Sigmoid colon (tissue), 7 donors: ENCODE data around the gene EXOSC6. TPM values are rescaled to one million over a fixed set of nuclear protein-coding genes. Genes with fewer than 3 reads are reported as not detected.
A peak's percentile ranks its signal among the peaks of the same experiment; 100 is the strongest.
"Not testable (repeated sequence)": the region's sequence is repeated elsewhere in the genome, so short reads cannot be mapped to it uniquely, and the experiment has no call there.

Experiments used
- DNase-seq: peaks from one replicate; pipeline ENCODE4 v3.0.0-alpha.2; 2019
- H3K27ac ChIP-seq, 4 donors: fragments of 200-600 bp; sonication (generic); one replicate each; pipeline ENCODE4 v1.5.1; 2016 to 2019; ENCODE audit warnings: mild to moderate bottlenecking in 1 of 4
- H3K27me3 ChIP-seq, 3 donors: fragments of 200-600 bp; sonication (generic); one replicate each; pipeline ENCODE4 v1.5.1; 2019; ENCODE audit warnings: mild to moderate bottlenecking in 1 of 3
- H3K36me3 ChIP-seq, 4 donors: fragments of 200-600 bp; sonication (generic); one replicate each; pipeline ENCODE4 v1.5.1; 2016 to 2019
- H3K4me1 ChIP-seq, 4 donors: fragments of 200-600 bp; sonication (generic); one replicate each; pipeline ENCODE4 v1.5.1; 2017 to 2019
- H3K4me3 ChIP-seq, 4 donors: fragments of 200-600 bp; sonication (generic); one replicate each; pipeline ENCODE4 v1.5.1; 2017 to 2019; ENCODE audit warnings: mild to moderate bottlenecking in 2 of 4, moderate library complexity in 1 of 4
- H3K9me3 ChIP-seq, 4 donors: fragments of 200-600 bp in 3 of 4; sonication (generic) in 3 of 4; one replicate each; pipeline versions ENCODE4 v1.5.1 to v1.6.1; 2013 to 2019
- CTCF ChIP-seq, 4 experiments: fragments of 450-650 bp in 3 of 4; fragments of 200-600 bp in 1 of 4; IDR thresholded peaks; one replicate each; pipeline ENCODE4 v1.5.1; 2016 to 2019; ENCODE audit warnings: antibody characterized with exemption in 4 of 4, mild to moderate bottlenecking in 3 of 4, moderate library complexity in 2 of 4
- EP300 ChIP-seq, 4 donors: sonication (generic); formaldehyde crosslinking; IDR thresholded peaks; one replicate each; pipeline ENCODE4 v1.6.1; 2017; ENCODE audit warnings: antibody characterized with exemption in 4 of 4
- POLR2AphosphoS5 ChIP-seq, 4 donors: sonication (generic); formaldehyde crosslinking; IDR thresholded peaks; one replicate each; pipeline ENCODE4 v1.6.1; 2017; ENCODE audit warnings: antibody characterized with exemption in 4 of 4
- WGBS, 2 donors: extraction: QIAGEN DNeasy Blood & Tissue Kit; methylation state at CpG; one replicate each; pipeline ENCODE4 v1.1.7; 2013; 5-methylcytosine and 5-hydroxymethylcytosine counted together
- intact Hi-C: fragments of 100-400 bp; cut with DNase I; formaldehyde crosslinking; loops from one replicate; pipeline ENCODE4 v1.15.1; 2023
- polyA plus RNA-seq, 3 donors: library from polyadenylated mRNA; stranded (reverse); fragments of 200-250 nt; gene quantifications; one replicate each; pipeline ENCODE4 v1.2.3, GENCODE V29; 2013
- total RNA-seq, 4 donors: library from RNA; depleted of rRNA; stranded (reverse); fragments of >200 nt; gene quantifications; one replicate each; pipeline ENCODE4 v1.1.0, GENCODE V29; 2016
- donor health status: healthy with polysubstance abuse.
- donor health status: Bipolar disorder and iron deficiency.
- donor health status: healthy.

EXOSC6 gene
- total and polyA plus RNA-seq, 7 donors: 5.4 to 24.7 (median 13.5) TPM

GRCh38 chr16:70252355-70252988 lies 732 bp upstream of the EXOSC6 start:
- intact Hi-C loops: loop anchor here (10.0 kb wide), 1 partner anchor 88 kb away; no protein-coding TSS in a partner anchor

GRCh38 chr16:70250748-70251628 lies 752 bp downstream of the EXOSC6 start:
- 1% methylated on average over 92 of the region's 92 CpGs for WGBS, 2 donors
- Histone ChIP-seq H3K4me3 (peak overlapping the region; percentile 66 to 90 (median 80)), H3K9me3 (no peaks in the 10 kb centered on the region), H3K27me3 (no peaks in the 10 kb centered on the region), H3K27ac (peak overlapping the region; percentile 85 to 97 (median 91)), H3K36me3 (peaks cover 25 to 44% (median 37%) of the 10 kb centered on the region in 4 donors), H3K4me1 (peaks cover 0 to 29% (median 24%) of the 10 kb centered on the region in 4 donors)
- no peak for DNase-seq
- peak in 1 of 4 donors; percentile 15 for TF ChIP-seq POLR2AphosphoS5 (IDR thresholded peaks at IDR 0.05)
- no peak for TF ChIP-seq EP300 (IDR thresholded peaks at IDR 0.05)
- intact Hi-C loops: loop anchor here (10.0 kb wide), 1 partner anchor 86 kb away; no protein-coding TSS in a partner anchor

More at GRCh38 chr16:70252355-70252988, 732 bp upstream of the EXOSC6 start:
- 88 to 93% methylated on average over 21 of the region's 21 CpGs for WGBS, 2 donors
- peak overlapping the region in 3 of 4 donors; percentile 85 to 97 (median 90) for H3K27ac ChIP-seq
- no peaks in the 10 kb centered on the region for H3K9me3 ChIP-seq
- H3K36me3 ChIP-seq: peaks cover 36 to 59% (median 51%) of the 10 kb centered on the region in 4 donors
- H3K27me3 ChIP-seq: no peaks in the 10 kb centered on the region
- TF ChIP-seq POLR2AphosphoS5 (IDR thresholded peaks at IDR 0.05) (no peak), CTCF (IDR thresholded peaks at IDR 0.05) (peak in 1 of 4 experiments; percentile 27)
- H3K4me3 ChIP-seq: no peak overlapping the region
- DNase-seq: no peak
- peaks cover 0 to 29% (median 24%) of the 10 kb centered on the region in 4 donors for H3K4me1 ChIP-seq

- intact Hi-C loops: loop anchor here (10.0 kb wide), 1 partner anchor 85 kb away; no protein-coding TSS in a partner anchor
- H3K27me3 ChIP-seq: not testable (repeated sequence)
Observed at GRCh38 chr16:70249697-70250096, 2.0 kb downstream of the EXOSC6 start.

GRCh38 chr16:70238773-70239172 lies 13.0 kb downstream of the EXOSC6 start:
- peaks cover 0 to 38% (median 4%) of the 10 kb centered on the region in 4 donors for H3K36me3 ChIP-seq
- intact Hi-C loops, H3K27ac ChIP-seq, H3K9me3 ChIP-seq, H3K27me3 ChIP-seq, DNase-seq, H3K4me3 ChIP-seq, H3K4me1 ChIP-seq: not testable (repeated sequence)

More at GRCh38 chr16:70249697-70250096, 2.0 kb downstream of the EXOSC6 start:
- Histone ChIP-seq H3K4me3 (peak overlapping the region in 1 of 4 donors; percentile 90), H3K4me1 (peaks cover 0 to 29% (median 24%) of the 10 kb centered on the region in 4 donors), H3K36me3 (peaks cover 15 to 31% (median 24%) of the 10 kb centered on the region in 4 donors), H3K27ac (peak overlapping the region in 1 of 4 donors; percentile 97)
- DNase-seq, H3K9me3 ChIP-seq: not testable (repeated sequence)
- WGBS, 2 donors: 61 to 85% methylated on average over 4 of the region's 4 CpGs

- H3K4me1 ChIP-seq, H3K4me3 ChIP-seq, DNase-seq, H3K27ac ChIP-seq, intact Hi-C loops, H3K27me3 ChIP-seq, H3K9me3 ChIP-seq: not testable (repeated sequence)
- WGBS, 2 donors: 58 to 75% methylated on average over 2 of the region's 3 CpGs
- H3K36me3 ChIP-seq: peaks cover 0 to 62% (median 2%) of the 10 kb centered on the region in 4 donors
Observed at GRCh38 chr16:70231831-70232230, 19.9 kb downstream of the EXOSC6 start.

GRCh38 chr16:70226024-70226423 lies 25.7 kb downstream of the EXOSC6 start:
- peaks cover 0 to 40% (median 2%) of the 10 kb centered on the region in 4 donors for H3K36me3 ChIP-seq
- intact Hi-C loops, H3K27ac ChIP-seq, H3K27me3 ChIP-seq, H3K9me3 ChIP-seq, H3K4me3 ChIP-seq, H3K4me1 ChIP-seq, DNase-seq: not testable (repeated sequence)

- DNase-seq, intact Hi-C loops, H3K4me1 ChIP-seq, H3K4me3 ChIP-seq, H3K27ac ChIP-seq, H3K27me3 ChIP-seq, H3K9me3 ChIP-seq: not testable (repeated sequence)
- WGBS, 2 donors: 93 to 96% methylated on average over 4 of the region's 4 CpGs
- peaks cover 0 to 40% (median 2%) of the 10 kb centered on the region in 4 donors for H3K36me3 ChIP-seq
Observed at GRCh38 chr16:70225430-70225829, 26.3 kb downstream of the EXOSC6 start.

- H3K4me3 ChIP-seq, H3K27me3 ChIP-seq, H3K9me3 ChIP-seq, intact Hi-C loops, DNase-seq, H3K27ac ChIP-seq, H3K4me1 ChIP-seq: not testable (repeated sequence)
- peaks cover 0 to 43% (median 2%) of the 10 kb centered on the region in 4 donors for H3K36me3 ChIP-seq
- WGBS, 2 donors: 98 to 99% methylated on average over 19 to 20 of the region's 24 CpGs
Observed at GRCh38 chr16:70224645-70225044, 27.1 kb downstream of the EXOSC6 start.

- DNase-seq, H3K4me3 ChIP-seq, H3K4me1 ChIP-seq, H3K27ac ChIP-seq, H3K9me3 ChIP-seq, H3K27me3 ChIP-seq, intact Hi-C loops: not testable (repeated sequence)
- WGBS, 2 donors: 76 to 92% methylated on average over 1 of the region's 3 CpGs
- peaks cover 0 to 45% (median 2%) of the 10 kb centered on the region in 4 donors for H3K36me3 ChIP-seq
Observed at GRCh38 chr16:70223971-70224513, 27.7 kb downstream of the EXOSC6 start.

- H3K27ac ChIP-seq, DNase-seq, H3K27me3 ChIP-seq, H3K9me3 ChIP-seq, intact Hi-C loops, H3K4me1 ChIP-seq, H3K4me3 ChIP-seq: not testable (repeated sequence)
- peaks cover 0 to 42% (median 2%) of the 10 kb centered on the region in 4 donors for H3K36me3 ChIP-seq
- WGBS, 2 donors: 40 to 57% methylated on average over 1 of the region's 2 CpGs
Observed at GRCh38 chr16:70223216-70223615, 28.5 kb downstream of the EXOSC6 start.
